Liver (tissue), 3 donors: ENCODE results near the gene CRABP2.

Source experiments
- ATF3 ChIP-seq: IDR thresholded peaks from 2 replicates; pipeline ENCODE4 v1.6.1; 2016; ENCODE audit warnings: antibody characterized with exemption
- EGR1 ChIP-seq, 2 donors: IDR thresholded peaks; 2 replicates each; pipeline ENCODE4 v1.6.1; 2016 to 2018; ENCODE audit warnings: antibody characterized with exemption in 2 of 2, low read depth in 2 of 2
- GABPA ChIP-seq, 2 donors: IDR thresholded peaks in 1 of 2; conservative IDR thresholded peaks in 1 of 2; 2 replicates each; pipeline ENCODE4 v1.6.1; 2016; ENCODE audit warnings: antibody characterized with exemption in 2 of 2, mild to moderate bottlenecking in 1 of 2, moderate library complexity in 1 of 2
- JUND ChIP-seq, 2 donors: IDR thresholded peaks; 2 replicates each; pipeline ENCODE4 v1.6.1; 2016; ENCODE audit warnings: antibody characterized with exemption in 2 of 2
- NR2F2 ChIP-seq: IDR thresholded peaks from 2 replicates; pipeline ENCODE4 v1.6.1; 2016; ENCODE audit warnings: antibody characterized with exemption
- RAD21 ChIP-seq, 2 donors: IDR thresholded peaks; 2 replicates each; pipeline ENCODE4 v1.6.1; 2016; ENCODE audit warnings: antibody characterized with exemption in 2 of 2, mild to moderate bottlenecking in 2 of 2
- SP1 ChIP-seq: IDR thresholded peaks from 2 replicates; pipeline ENCODE4 v1.6.1; 2018; ENCODE audit warnings: antibody characterized with exemption, mild to moderate bottlenecking
- TAF1 ChIP-seq: conservative IDR thresholded peaks from 2 replicates; pipeline ENCODE4 v1.6.1; 2016; ENCODE audit warnings: antibody characterized with exemption, mild to moderate bottlenecking
- YY1 ChIP-seq: IDR thresholded peaks from 2 replicates; pipeline ENCODE4 v1.6.1; 2016; ENCODE audit warnings: antibody characterized with exemption, mild to moderate bottlenecking
- TF ChIP-seq, protein P1 (sequence below): fragments of 150-350 bp; IDR thresholded peaks from 2 replicates; pipeline ENCODE4 v1.5.1; 2017; ENCODE audit warnings: improper control_type of control experiment, low read depth, low read length; ENCODE audit not compliant: missing input control
- TF ChIP-seq, protein P2 (sequence below): IDR thresholded peaks from 2 replicates; pipeline ENCODE4 v1.6.1; 2016; ENCODE audit warnings: antibody characterized with exemption, mild to moderate bottlenecking
- TF ChIP-seq, protein P3 (sequence below): IDR thresholded peaks from 2 replicates; pipeline ENCODE4 v1.6.1; 2016; ENCODE audit warnings: antibody characterized with exemption
- donor health status: healthy.
- donor health status: healthy.

- TF ChIP-seq, protein P1, sequence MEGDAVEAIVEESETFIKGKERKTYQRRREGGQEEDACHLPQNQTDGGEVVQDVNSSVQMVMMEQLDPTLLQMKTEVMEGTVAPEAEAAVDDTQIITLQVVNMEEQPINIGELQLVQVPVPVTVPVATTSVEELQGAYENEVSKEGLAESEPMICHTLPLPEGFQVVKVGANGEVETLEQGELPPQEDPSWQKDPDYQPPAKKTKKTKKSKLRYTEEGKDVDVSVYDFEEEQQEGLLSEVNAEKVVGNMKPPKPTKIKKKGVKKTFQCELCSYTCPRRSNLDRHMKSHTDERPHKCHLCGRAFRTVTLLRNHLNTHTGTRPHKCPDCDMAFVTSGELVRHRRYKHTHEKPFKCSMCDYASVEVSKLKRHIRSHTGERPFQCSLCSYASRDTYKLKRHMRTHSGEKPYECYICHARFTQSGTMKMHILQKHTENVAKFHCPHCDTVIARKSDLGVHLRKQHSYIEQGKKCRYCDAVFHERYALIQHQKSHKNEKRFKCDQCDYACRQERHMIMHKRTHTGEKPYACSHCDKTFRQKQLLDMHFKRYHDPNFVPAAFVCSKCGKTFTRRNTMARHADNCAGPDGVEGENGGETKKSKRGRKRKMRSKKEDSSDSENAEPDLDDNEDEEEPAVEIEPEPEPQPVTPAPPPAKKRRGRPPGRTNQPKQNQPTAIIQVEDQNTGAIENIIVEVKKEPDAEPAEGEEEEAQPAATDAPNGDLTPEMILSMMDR, result no peak
- TF ChIP-seq TAF1 (no peak), YY1 (no peak), RAD21 (IDR thresholded peaks at IDR 0.05) (no peak), ATF3 (no peak), NR2F2 (no peak), SP1 (no peak), GABPA (IDR thresholded peaks at IDR 0.05 in 1 of 2, conservative IDR thresholded peaks at IDR 0.05 in 1 of 2) (no peak), JUND (IDR thresholded peaks at IDR 0.05) (no peak), EGR1 (IDR thresholded peaks at IDR 0.05; ENCODE audit: low read depth in 2 of 2) (no peak)
- TF ChIP-seq, protein P2, sequence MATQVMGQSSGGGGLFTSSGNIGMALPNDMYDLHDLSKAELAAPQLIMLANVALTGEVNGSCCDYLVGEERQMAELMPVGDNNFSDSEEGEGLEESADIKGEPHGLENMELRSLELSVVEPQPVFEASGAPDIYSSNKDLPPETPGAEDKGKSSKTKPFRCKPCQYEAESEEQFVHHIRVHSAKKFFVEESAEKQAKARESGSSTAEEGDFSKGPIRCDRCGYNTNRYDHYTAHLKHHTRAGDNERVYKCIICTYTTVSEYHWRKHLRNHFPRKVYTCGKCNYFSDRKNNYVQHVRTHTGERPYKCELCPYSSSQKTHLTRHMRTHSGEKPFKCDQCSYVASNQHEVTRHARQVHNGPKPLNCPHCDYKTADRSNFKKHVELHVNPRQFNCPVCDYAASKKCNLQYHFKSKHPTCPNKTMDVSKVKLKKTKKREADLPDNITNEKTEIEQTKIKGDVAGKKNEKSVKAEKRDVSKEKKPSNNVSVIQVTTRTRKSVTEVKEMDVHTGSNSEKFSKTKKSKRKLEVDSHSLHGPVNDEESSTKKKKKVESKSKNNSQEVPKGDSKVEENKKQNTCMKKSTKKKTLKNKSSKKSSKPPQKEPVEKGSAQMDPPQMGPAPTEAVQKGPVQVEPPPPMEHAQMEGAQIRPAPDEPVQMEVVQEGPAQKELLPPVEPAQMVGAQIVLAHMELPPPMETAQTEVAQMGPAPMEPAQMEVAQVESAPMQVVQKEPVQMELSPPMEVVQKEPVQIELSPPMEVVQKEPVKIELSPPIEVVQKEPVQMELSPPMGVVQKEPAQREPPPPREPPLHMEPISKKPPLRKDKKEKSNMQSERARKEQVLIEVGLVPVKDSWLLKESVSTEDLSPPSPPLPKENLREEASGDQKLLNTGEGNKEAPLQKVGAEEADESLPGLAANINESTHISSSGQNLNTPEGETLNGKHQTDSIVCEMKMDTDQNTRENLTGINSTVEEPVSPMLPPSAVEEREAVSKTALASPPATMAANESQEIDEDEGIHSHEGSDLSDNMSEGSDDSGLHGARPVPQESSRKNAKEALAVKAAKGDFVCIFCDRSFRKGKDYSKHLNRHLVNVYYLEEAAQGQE, result no peak
- TF ChIP-seq, protein P3, sequence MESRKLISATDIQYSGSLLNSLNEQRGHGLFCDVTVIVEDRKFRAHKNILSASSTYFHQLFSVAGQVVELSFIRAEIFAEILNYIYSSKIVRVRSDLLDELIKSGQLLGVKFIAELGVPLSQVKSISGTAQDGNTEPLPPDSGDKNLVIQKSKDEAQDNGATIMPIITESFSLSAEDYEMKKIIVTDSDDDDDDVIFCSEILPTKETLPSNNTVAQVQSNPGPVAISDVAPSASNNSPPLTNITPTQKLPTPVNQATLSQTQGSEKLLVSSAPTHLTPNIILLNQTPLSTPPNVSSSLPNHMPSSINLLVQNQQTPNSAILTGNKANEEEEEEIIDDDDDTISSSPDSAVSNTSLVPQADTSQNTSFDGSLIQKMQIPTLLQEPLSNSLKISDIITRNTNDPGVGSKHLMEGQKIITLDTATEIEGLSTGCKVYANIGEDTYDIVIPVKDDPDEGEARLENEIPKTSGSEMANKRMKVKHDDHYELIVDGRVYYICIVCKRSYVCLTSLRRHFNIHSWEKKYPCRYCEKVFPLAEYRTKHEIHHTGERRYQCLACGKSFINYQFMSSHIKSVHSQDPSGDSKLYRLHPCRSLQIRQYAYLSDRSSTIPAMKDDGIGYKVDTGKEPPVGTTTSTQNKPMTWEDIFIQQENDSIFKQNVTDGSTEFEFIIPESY, result no peak
These were observed 42.2 kb downstream of the CRABP2 start for GRCh38 chr1:156663178-156663577.
